HCT116 (cell line): ENCODE results near the gene TMEM208. TPM values are rescaled to one million over a fixed set of nuclear protein-coding genes. Genes with fewer than 3 reads are reported as not detected.

Source experiments
- ATAC-seq: fragments of 200-7000 bp; cut with Tn5 transposase; 2 replicates; pipeline ENCODE4 v1.9.1; 2020; ENCODE audit warnings: mild to moderate bottlenecking, moderate library complexity
- BruUV-seq: library from RNA; stranded (reverse); fragments of 400-500 nt; replicated peaks from 2 replicates; lab custom pipeline; 2021; lab: Mats Ljungman, UMichigan
- CTCF ChIA-PET: fragments of 300-600 bp; sonication (Branson Sonifier 250); formaldehyde crosslinking; loops from one replicate; lab custom pipeline; 2021; ENCODE audit warnings: antibody characterized with exemption; lab: Charles Lee
- POLR2A ChIA-PET: fragments of 300-600, 350-600 bp; sonication (Branson Sonifier 250); formaldehyde crosslinking; loops from one replicate; lab custom pipeline; 2021; ENCODE audit warnings: antibody characterized with exemption; lab: Charles Lee
- RAD21 ChIA-PET, 2 experiments: fragments of 300-600 bp; sonication (Branson Sonifier 250); formaldehyde crosslinking; loops; one replicate each; lab custom pipeline; 2023; ENCODE audit warnings: low total read pairs in 2 of 2; ENCODE audit not compliant: uncharacterized antibody in 2 of 2, unreplicated experiment in 2 of 2, low non-redundant PET in 1 of 2; lab: Charles Lee
- DNase-seq: peaks from one replicate; pipeline ENCODE4 v3.0.0-alpha.2; 2010; ENCODE audit warnings: low read depth, low spot score
- H2AFZ ChIP-seq: fragments of 200-600 bp; shearing (Covaris generic), sonication (generic); 2 replicates; pipeline ENCODE4 v1.6.1; 2017; ENCODE audit warnings: low read depth, mixed run types, mixed read lengths, antibody characterized with exemption, low read length; ENCODE audit not compliant: poor library complexity, severe bottlenecking
- H3K27ac ChIP-seq: 2 replicates; pipeline ENCODE4 v1.5.1; 2012; ENCODE audit warnings: low read depth, low read length
- H3K27me3 ChIP-seq: fragments of 200-600 bp; sonication (generic); 2 replicates; pipeline ENCODE4 v1.6.1; 2016; ENCODE audit warnings: mixed run types, low read length, mixed read lengths; ENCODE audit not compliant: insufficient read depth
- H3K36me3 ChIP-seq, 2 experiments: fragments of 200-500 bp in 1 of 2; fragments of 200-600 bp in 1 of 2; sonication (Bioruptor generic) in 1 of 2; sonication (generic) in 1 of 2; 2 replicates each; pipeline versions ENCODE4 v1.5.1 to v1.6.1; 2014 to 2016; ENCODE audit warnings: low read length in 2 of 2, inconsistent platforms in 1 of 2, mixed read lengths in 1 of 2, mixed run types in 1 of 2; ENCODE audit not compliant: insufficient read depth in 2 of 2, control insufficient read depth in 1 of 2
- H3K4me1 ChIP-seq, 2 experiments: fragments of 200-600 bp in 1 of 2; sonication (generic) in 1 of 2; 2 replicates each; pipeline versions ENCODE4 v1.5.1 to v1.6.1; 2012 to 2017; ENCODE audit warnings: low read length in 2 of 2, inconsistent platforms in 1 of 2, mild to moderate bottlenecking in 1 of 2, mixed read lengths in 1 of 2, mixed run types in 1 of 2, moderate library complexity in 1 of 2; ENCODE audit not compliant: insufficient read depth in 2 of 2, control insufficient read depth in 1 of 2
- H3K4me2 ChIP-seq: fragments of 200-600 bp; sonication (generic); 2 replicates; pipeline ENCODE4 v1.6.1; 2017; ENCODE audit warnings: mixed run types, low read length, mixed read lengths
- H3K4me3 ChIP-seq, 2 experiments: fragments of 200-600 bp in 1 of 2; sonication (generic) in 1 of 2; replicated peaks in 1 of 2; 2 replicates each; pipeline ENCODE4 v1.5.1; 2011 to 2016; ENCODE audit warnings: low read length in 2 of 2, control low read depth in 1 of 2, low read depth in 1 of 2, mild to moderate bottlenecking in 1 of 2, mixed read lengths in 1 of 2, mixed run types in 1 of 2
- H3K79me2 ChIP-seq: fragments of 200-600 bp; sonication (generic); 2 replicates; pipeline ENCODE4 v1.6.1; 2017; ENCODE audit warnings: mild to moderate bottlenecking, mixed run types, low read length, moderate library complexity, mixed read lengths; ENCODE audit not compliant: insufficient read depth
- H3K9ac ChIP-seq: fragments of 200-600 bp; sonication (generic); 2 replicates; pipeline ENCODE4 v1.6.1; 2016; ENCODE audit warnings: low read length, mixed read lengths
- H3K9me2 ChIP-seq: fragments of 200-600 bp; sonication (generic), shearing (Covaris generic); 2 replicates; pipeline ENCODE4 v1.6.1; 2017; ENCODE audit warnings: mixed run types, mild to moderate bottlenecking, moderate library complexity; ENCODE audit not compliant: insufficient read depth
- H3K9me3 ChIP-seq, 2 experiments: fragments of 200-500 bp in 1 of 2; fragments of 200-600 bp in 1 of 2; sonication (Bioruptor generic) in 1 of 2; sonication (generic) in 1 of 2; 2 replicates each; pipeline ENCODE4 v1.6.1; 2014 to 2017; ENCODE audit warnings: low read length in 2 of 2, mixed read lengths in 2 of 2, inconsistent platforms in 1 of 2, low read depth in 1 of 2, mild to moderate bottlenecking in 1 of 2, mixed run types in 1 of 2, moderate library complexity in 1 of 2; ENCODE audit not compliant: control insufficient read depth in 1 of 2, insufficient read depth in 1 of 2
- H4K20me1 ChIP-seq: fragments of 200-600 bp; sonication (generic), shearing (Covaris generic); 2 replicates; pipeline ENCODE4 v1.6.1; 2017; ENCODE audit warnings: mixed run types, mild to moderate bottlenecking, moderate library complexity; ENCODE audit not compliant: insufficient read depth
- CTCF ChIP-seq, 3 experiments: fragments of 200-600 bp in 1 of 3; sonication (generic) in 1 of 3; IDR thresholded peaks in 2 of 3; conservative IDR thresholded peaks in 1 of 3; 2 replicates each; pipeline ENCODE4 v1.5.1; 2012 to 2017; ENCODE audit warnings: low read depth in 2 of 3, low read length in 2 of 3, antibody characterized with exemption in 1 of 3, borderline replicate concordance in 1 of 3, control low read depth in 1 of 3, mild to moderate bottlenecking in 1 of 3, mixed read lengths in 1 of 3, mixed run types in 1 of 3, moderate library complexity in 1 of 3; ENCODE audit not compliant: insufficient read depth in 1 of 3
- RAD21 ChIP-seq: IDR thresholded peaks from 2 replicates; pipeline ENCODE4 v1.6.1; 2012; ENCODE audit warnings: low read depth, mild to moderate bottlenecking
- SP1 ChIP-seq: IDR thresholded peaks from 2 replicates; pipeline ENCODE4 v1.6.1; 2012; ENCODE audit warnings: low read depth
- TCF7L2 ChIP-seq: IDR thresholded peaks from 2 replicates; pipeline ENCODE4 v1.7.0; 2011; ENCODE audit warnings: borderline replicate concordance, inconsistent platforms; ENCODE audit not compliant: insufficient read depth, insufficient read length; ENCODE audit errors: extremely low read depth
- intact Hi-C: fragments of 100-400 bp; cut with micrococcal nuclease; formaldehyde crosslinking; loops from 2 replicates; pipeline ENCODE4 v1.10.0; 2022
- total RNA-seq: library from RNA; stranded (reverse); gene quantifications from one replicate; pipeline ENCODE4 v1.2.1, GENCODE V29; 2021; ENCODE audit not compliant: unreplicated experiment

Gene TMEM208
- total RNA-seq, 1 experiment from 2014 or later = 36.1 TPM

- intact Hi-C loops = loop anchor here (1.0 to 5.0 kb wide), 3 partner anchors 78 to 187 kb away; no protein-coding TSS in a partner anchor
- no peak overlapping the region for H2AFZ ChIP-seq
Observed at GRCh38 chr16:67260426-67261063, 33.6 kb downstream of the TMEM208 start.

More at GRCh38 chr16:67260426-67261063, 33.6 kb downstream of the TMEM208 start:
- no peak for DNase-seq
- H4K20me1 ChIP-seq = no peaks in the 10 kb centered on the region
- no TSS peak for BruUV-seq
- no peaks in the 10 kb centered on the region for H3K36me3 ChIP-seq
- ATAC-seq = peak; percentile 79
- ChIA-PET RAD21 (interaction anchor here (0.5 to 1.4 kb wide), 11 partner anchors 17 to 187 kb away, joined by 3 to 6 read pairs (median 4); partner anchors contain the start of genes HSD11B2 (in 1 of the 2) and PLEKHG4 (in 1 of the 2)), CTCF (interaction anchor here (0.7 to 2.0 kb wide), 17 partner anchors 10 to 254 kb away, joined by 3 to 22 read pairs (median 6); partner anchors contain the start of genes FHOD1, PLEKHG4 and SLC9A5), POLR2A (interaction anchor here (1.2 to 1.3 kb wide), 2 partner anchors 14 to 79 kb away, joined by 3 to 5 read pairs; no protein-coding TSS in a partner anchor)
- H3K27ac ChIP-seq = no peak overlapping the region
- H3K9me3 ChIP-seq = no peaks in the 10 kb centered on the region
- TF ChIP-seq RAD21 = peak; percentile 92
- peak; percentile 62 to 84 (median 70) for TF ChIP-seq CTCF (IDR thresholded peaks at IDR 0.05 in 2 of 3, conservative IDR thresholded peaks at IDR 0.05 in 1 of 3; ENCODE audit: borderline replicate concordance in 1 of 3, insufficient read depth in 1 of 3, low read depth in 2 of 3, low read length in 2 of 3)
- no peak for TF ChIP-seq SP1
- no peak for TF ChIP-seq TCF7L2
- H3K4me3 ChIP-seq = no peak overlapping the region
- H3K9me2 ChIP-seq = no peaks in the 10 kb centered on the region
- no peak overlapping the region for H3K4me2 ChIP-seq
- H3K4me1 ChIP-seq = no peaks in the 10 kb centered on the region
- H3K27me3 ChIP-seq = no peaks in the 10 kb centered on the region
- H3K79me2 ChIP-seq = no peaks in the 10 kb centered on the region
- no peak overlapping the region for H3K9ac ChIP-seq
